Measurements from ENCODE around the gene TAMM41.
"Not testable (repeated sequence)": the region's sequence is repeated elsewhere in the genome, so short reads cannot be mapped to it uniquely, and the experiment has no call there.

TAMM41 gene

GRCh38 chr3:11769704-11770476, 76.8 kb downstream of the TAMM41 start:
- no peak for DNase-seq (ENCODE audit: low read depth in 2 of 3, low spot score in 1 of 3)

- no peak for DNase-seq (ENCODE audit: low read depth in 2 of 3, low spot score in 1 of 3)
Measured at GRCh38 chr3:11768604-11769003, 78.1 kb downstream of the TAMM41 start.

GRCh38 chr3:11764931-11765363, 81.7 kb downstream of the TAMM41 start:
- DNase-seq (ENCODE audit: low read depth in 2 of 3, low spot score in 1 of 3) = peak; percentile 24 to 51 (median 29)

- DNase-seq (ENCODE audit: low read depth in 2 of 3, low spot score in 1 of 3) = no peak
Measured at GRCh38 chr3:11759996-11760395, 86.7 kb downstream of the TAMM41 start.

GRCh38 chr3:11757929-11758328, 88.8 kb downstream of the TAMM41 start:
- no peak for DNase-seq (ENCODE audit: low read depth in 2 of 3, low spot score in 1 of 3)

GRCh38 chr3:11757441-11757875, 89.2 kb downstream of the TAMM41 start:
- no peak for DNase-seq (ENCODE audit: low read depth in 2 of 3, low spot score in 1 of 3)

GRCh38 chr3:11755276-11755675, 91.4 kb downstream of the TAMM41 start:
- no peak for DNase-seq (ENCODE audit: low read depth in 2 of 3, low spot score in 1 of 3)

GRCh38 chr3:11752254-11752653, 94.4 kb downstream of the TAMM41 start:
- DNase-seq (ENCODE audit: low read depth in 2 of 3, low spot score in 1 of 3) = not testable (repeated sequence)

GRCh38 chr3:11748306-11748705, 98.4 kb downstream of the TAMM41 start:
- not testable (repeated sequence) for DNase-seq (ENCODE audit: low read depth in 2 of 3, low spot score in 1 of 3)

Data from stimulated activated CD4-positive, alpha-beta T cell treated with anti-CD3 and anti-CD28 coated beads, Interleukin-12 subunit alpha, Interleukin-12 subunit beta, amount 100 ng/mL, for 48 hours (primary cell).